ENCODE data around the gene E2F8. TPM values are rescaled to one million over a fixed set of nuclear protein-coding genes. Genes with fewer than 3 reads are reported as not detected.

The E2F8 gene
- polyA plus RNA-seq, 1 donor: 19.8 TPM

GRCh38 chr11:19251577-19251976 lies 10.8 kb upstream of the E2F8 start:
- DNase-seq: no peak

- no peak for DNase-seq
Observed at GRCh38 chr11:19246816-19247215, 6.1 kb upstream of the E2F8 start.

GRCh38 chr11:19245351-19245750 lies 4.6 kb upstream of the E2F8 start:
- DNase-seq: no peak

- DNase-seq: no peak
Observed at GRCh38 chr11:19244621-19245020, 3.9 kb upstream of the E2F8 start.

- no peak for DNase-seq
Observed at GRCh38 chr11:19244084-19244483, 3.3 kb upstream of the E2F8 start.

GRCh38 chr11:19243613-19244012 lies 2.9 kb upstream of the E2F8 start:
- no peak for DNase-seq

GRCh38 chr11:19243143-19243542 lies 2.4 kb upstream of the E2F8 start:
- DNase-seq: no peak

- no peak for DNase-seq
Observed at GRCh38 chr11:19242179-19242932, 1.6 kb upstream of the E2F8 start.

- no peak for DNase-seq
Observed at GRCh38 chr11:19241260-19242178, 774 bp upstream of the E2F8 start.

- no peak for DNase-seq
Observed at GRCh38 chr11:19239039-19239438, 1.7 kb downstream of the E2F8 start.

- DNase-seq: no peak
Observed at GRCh38 chr11:19237813-19238212, 2.9 kb downstream of the E2F8 start.

- DNase-seq: no peak
Observed at GRCh38 chr11:19237381-19237780, 3.4 kb downstream of the E2F8 start.

GRCh38 chr11:19234231-19234817 lies 6.4 kb downstream of the E2F8 start:
- no peak for DNase-seq

GRCh38 chr11:19232910-19233503 lies 7.7 kb downstream of the E2F8 start:
- no peak for DNase-seq

GRCh38 chr11:19229671-19230070 lies 11.1 kb downstream of the E2F8 start:
- DNase-seq: no peak

GRCh38 chr11:19228968-19229367 lies 11.8 kb downstream of the E2F8 start:
- no peak for DNase-seq

- no peak for DNase-seq
Observed at GRCh38 chr11:19226378-19227195, 14.2 kb downstream of the E2F8 start.

- no peak for DNase-seq
Observed at GRCh38 chr11:19225581-19225980, 15.2 kb downstream of the E2F8 start.

- no peak for DNase-seq
Observed at GRCh38 chr11:19225123-19225522, 15.6 kb downstream of the E2F8 start.

- no peak for DNase-seq
Observed at GRCh38 chr11:19220903-19221724, 19.6 kb downstream of the E2F8 start.

Measured in hindlimb muscle (tissue), 1 donor.